H1 (cell line): ENCODE data around the gene STEAP2. TPM values are rescaled to one million over a fixed set of nuclear protein-coding genes. Genes with fewer than 3 reads are reported as not detected.

ENCODE experiments used
- CTCF ChIA-PET: fragments of 300-600 bp; sonication (Branson Sonifier 250); formaldehyde crosslinking; loops from one replicate; lab custom pipeline; 2021; ENCODE audit not compliant: partially characterized antibody; lab: Charles Lee
- POLR2A ChIA-PET: fragments of 300-600 bp; sonication (Branson Sonifier 250); formaldehyde crosslinking; loops from one replicate; lab custom pipeline; 2021; ENCODE audit warnings: inconsistent platforms; ENCODE audit not compliant: partially characterized antibody; lab: Charles Lee
- DNase-seq, 2 experiments: peaks; one replicate each; pipeline versions ENCODE4 v3.0.0 to v3.0.0-alpha.2; 2010 to 2022; ENCODE audit warnings: low spot score in 2 of 2, low read depth in 1 of 2, mixed read lengths in 1 of 2
- FAIRE-seq: peaks from 2 replicates; lab custom pipeline; 2011; peaks lifted over from hg19 to GRCh38; lab: Jason Lieb, UNC
- H2AFZ ChIP-seq: 2 replicates; pipeline ENCODE4 v1.8.1; 2012; ENCODE audit warnings: low read length, inconsistent platforms
- H2AK5ac ChIP-seq: 2 replicates; pipeline ENCODE4 v1.6.1; 2013; ENCODE audit warnings: low read depth, low read length
- H2BK120ac ChIP-seq: replicated peaks from 2 replicates; pipeline ENCODE3; 2013; ENCODE audit warnings: low read depth, low read length, inconsistent platforms
- H2BK12ac ChIP-seq: 2 replicates; pipeline ENCODE4 v1.6.1; 2013; ENCODE audit warnings: low read depth, low read length
- H2BK15ac ChIP-seq: 2 replicates; pipeline ENCODE4 v1.6.1; 2013; ENCODE audit warnings: low read length
- H2BK20ac ChIP-seq: 2 replicates; pipeline ENCODE4 v1.6.1; 2013; ENCODE audit warnings: low read length
- H2BK5ac ChIP-seq: 2 replicates; pipeline ENCODE4 v1.6.1; 2013; ENCODE audit warnings: low read depth, low read length
- H3K14ac ChIP-seq: 2 replicates; pipeline ENCODE4 v1.6.1; 2013; ENCODE audit warnings: inconsistent platforms; ENCODE audit not compliant: insufficient read length
- H3K18ac ChIP-seq: 2 replicates; pipeline ENCODE4 v1.6.1; 2013; ENCODE audit warnings: low read length; ENCODE audit errors: extremely low read depth
- H3K23ac ChIP-seq: 2 replicates; pipeline ENCODE4 v1.6.1; 2013; ENCODE audit warnings: inconsistent platforms; ENCODE audit not compliant: insufficient read length
- H3K23me2 ChIP-seq: 2 replicates; pipeline ENCODE4 v1.6.1; 2013; ENCODE audit warnings: low read depth, low read length
- H3K27ac ChIP-seq: 2 replicates; pipeline ENCODE4 v1.6.1; 2011; ENCODE audit warnings: low read depth, low read length, inconsistent platforms
- H3K27me3 ChIP-seq, 4 experiments: replicated peaks in 1 of 4; 1 replicate in 1 of 4; 2 replicates in 3 of 4; pipeline versions ENCODE4 v1.6.1 to v1.8.1; 2011 to 2013; ENCODE audit warnings: low read length in 3 of 4, mild to moderate bottlenecking in 3 of 4, inconsistent platforms in 2 of 4, mixed read lengths in 2 of 4, moderate library complexity in 1 of 4; ENCODE audit not compliant: control insufficient read depth in 3 of 4, insufficient read depth in 3 of 4; ENCODE audit errors: extremely low read depth in 1 of 4
- H3K36me3 ChIP-seq, 4 experiments: 2 replicates each; pipeline versions ENCODE4 v1.6.1 to v1.8.1; 2011 to 2013; ENCODE audit warnings: mild to moderate bottlenecking in 4 of 4, low read length in 3 of 4, moderate library complexity in 2 of 4, control low read depth in 1 of 4, inconsistent platforms in 1 of 4; ENCODE audit not compliant: insufficient read depth in 4 of 4, control insufficient read depth in 2 of 4
- H3K4ac ChIP-seq: replicated peaks from 2 replicates; pipeline ENCODE3; 2013; ENCODE audit warnings: low read length, low read depth, mixed read lengths, inconsistent platforms; ENCODE audit not compliant: insufficient read length
- H3K4me1 ChIP-seq, 4 experiments: replicated peaks in 1 of 4; 1 replicate in 1 of 4; 2 replicates in 3 of 4; pipeline versions ENCODE4 v1.6.1 to v1.8.1; 2011 to 2013; ENCODE audit warnings: low read length in 3 of 4, inconsistent platforms in 2 of 4, mixed read lengths in 1 of 4; ENCODE audit not compliant: insufficient read depth in 4 of 4, control insufficient read depth in 3 of 4
- H3K4me2 ChIP-seq, 2 experiments: 2 replicates each; pipeline versions ENCODE4 v1.6.1 to v1.8.1; 2011 to 2013; ENCODE audit warnings: low read depth in 2 of 2, low read length in 2 of 2, control low read depth in 1 of 2, inconsistent platforms in 1 of 2, mild to moderate bottlenecking in 1 of 2; ENCODE audit not compliant: insufficient read depth in 1 of 2
- H3K4me3 ChIP-seq, 4 experiments: fragments of 200-600, 300-600 bp in 1 of 4; sonication (generic), shearing (Covaris generic), sonication (Bioruptor Twin) in 1 of 4; 2 replicates each; pipeline versions ENCODE4 v1.5.1 to v1.8.1; 2011 to 2016; ENCODE audit warnings: low read length in 4 of 4, low read depth in 3 of 4, control low read depth in 2 of 4, inconsistent platforms in 2 of 4, mild to moderate bottlenecking in 2 of 4, mixed read lengths in 1 of 4, moderate library complexity in 1 of 4; ENCODE audit not compliant: insufficient read depth in 2 of 4; ENCODE audit errors: extremely low read depth in 1 of 4
- H3K56ac ChIP-seq: replicated peaks from 2 replicates; pipeline ENCODE3; 2013; ENCODE audit warnings: low read depth, mild to moderate bottlenecking, mixed read lengths, low read length, inconsistent platforms; ENCODE audit not compliant: insufficient read length
- H3K79me1 ChIP-seq: 2 replicates; pipeline ENCODE4 v1.6.1; 2013; ENCODE audit warnings: low read depth, low read length, control low read depth
- H3K79me2 ChIP-seq, 2 experiments: 2 replicates each; pipeline versions ENCODE4 v1.6.1 to v1.8.1; 2012 to 2013; ENCODE audit warnings: low read length in 2 of 2, mild to moderate bottlenecking in 2 of 2, inconsistent platforms in 1 of 2; ENCODE audit not compliant: insufficient read depth in 2 of 2, control insufficient read depth in 1 of 2
- H3K9ac ChIP-seq, 4 experiments: replicated peaks in 1 of 4; 1 replicate in 1 of 4; 2 replicates in 3 of 4; pipeline versions ENCODE4 v1.6.1 to v1.8.1; 2011 to 2013; ENCODE audit warnings: low read depth in 3 of 4, low read length in 3 of 4, control low read depth in 2 of 4, mild to moderate bottlenecking in 2 of 4, moderate library complexity in 2 of 4, inconsistent platforms in 1 of 4; ENCODE audit errors: extremely low read depth in 1 of 4
- H3K9me3 ChIP-seq, 2 experiments: 2 replicates each; pipeline versions ENCODE4 v1.6.1 to v1.8.1; 2012 to 2013; ENCODE audit warnings: mild to moderate bottlenecking in 2 of 2, moderate library complexity in 2 of 2, control low read depth in 1 of 2, inconsistent platforms in 1 of 2, low read depth in 1 of 2, low read length in 1 of 2, mixed read lengths in 1 of 2; ENCODE audit not compliant: insufficient read depth in 2 of 2
- H4K20me1 ChIP-seq, 2 experiments: replicated peaks in 1 of 2; 2 replicates each; pipeline versions ENCODE3 to v1.8.1; 2011 to 2013; ENCODE audit warnings: inconsistent platforms in 2 of 2, low read length in 2 of 2, mild to moderate bottlenecking in 1 of 2; ENCODE audit not compliant: insufficient read depth in 2 of 2, control insufficient read depth in 1 of 2
- H4K5ac ChIP-seq: 2 replicates; pipeline ENCODE4 v1.6.1; 2013; ENCODE audit warnings: low read length, low read depth, mixed read lengths, inconsistent platforms; ENCODE audit not compliant: insufficient read length
- H4K8ac ChIP-seq: 2 replicates; pipeline ENCODE4 v1.8.0; 2013; ENCODE audit warnings: mild to moderate bottlenecking, moderate library complexity, low read length, inconsistent platforms; ENCODE audit not compliant: insufficient read depth; ENCODE audit errors: extremely low read depth
- H4K91ac ChIP-seq: replicated peaks from 2 replicates; pipeline ENCODE3; 2013; ENCODE audit warnings: low read length, mixed read lengths, inconsistent platforms; ENCODE audit not compliant: insufficient read length
- ASH2L ChIP-seq: fragments of 200-600, 300-600 bp; sonication (generic); IDR thresholded peaks from one replicate; pipeline ENCODE4 v1.7.1; 2017; ENCODE audit warnings: low read length
- EGR1 ChIP-seq: IDR thresholded peaks from 2 replicates; pipeline ENCODE4 v1.6.1; 2011; ENCODE audit warnings: low read depth, low read length, borderline replicate concordance
- GTF2F1 ChIP-seq: IDR thresholded peaks from 2 replicates; pipeline ENCODE4 v1.6.1; 2012; ENCODE audit warnings: low read depth, low read length, improper control_type of control experiment, borderline replicate concordance
- HDAC6 ChIP-seq: IDR thresholded peaks from one replicate; pipeline ENCODE4 v1.7.1; 2012; ENCODE audit warnings: low read depth, mild to moderate bottlenecking, inconsistent platforms, low read length, moderate library complexity
- KDM5A ChIP-seq: fragments of 200-600 bp; IDR thresholded peaks from 2 replicates; pipeline ENCODE4 v1.7.1; 2012; ENCODE audit warnings: mild to moderate bottlenecking, low read length, inconsistent platforms, mixed read lengths
- NANOG ChIP-seq: IDR thresholded peaks from 2 replicates; pipeline ENCODE4 v1.6.1; 2011; ENCODE audit warnings: low read length, low read depth, mild to moderate bottlenecking, inconsistent platforms; ENCODE audit not compliant: insufficient read depth, poor library complexity, severe bottlenecking
- PHF8 ChIP-seq: fragments of 200-600 bp; sonication (generic); conservative IDR thresholded peaks from 2 replicates; pipeline ENCODE4 v1.7.1; 2012; ENCODE audit warnings: low read depth, mild to moderate bottlenecking, inconsistent platforms, low read length, moderate library complexity
- POLR2A ChIP-seq, 2 experiments: IDR thresholded peaks; 1 replicate in 1 of 2; 2 replicates in 1 of 2; pipeline ENCODE4 v1.6.1; 2011; ENCODE audit warnings: low read depth in 2 of 2, low read length in 2 of 2, mild to moderate bottlenecking in 2 of 2; ENCODE audit errors: control extremely low read depth in 1 of 2
- RNF2 ChIP-seq: fragments of 200-900, 300-1000 bp; sonication (generic); IDR thresholded peaks from 2 replicates; pipeline ENCODE4 v1.7.1; 2016; ENCODE audit warnings: borderline replicate concordance, low read depth, mild to moderate bottlenecking, antibody characterized with exemption, low read length; ENCODE audit not compliant: poor library complexity, severe bottlenecking; ENCODE audit errors: missing control alignments
- SAP30 ChIP-seq: fragments of 300-600 bp; sonication (generic); IDR thresholded peaks from 2 replicates; pipeline ENCODE4 v1.7.1; 2012; ENCODE audit warnings: low read length, moderate library complexity, mild to moderate bottlenecking, inconsistent platforms; ENCODE audit not compliant: insufficient read depth, insufficient replicate concordance
- SIX5 ChIP-seq: IDR thresholded peaks from 2 replicates; pipeline ENCODE4 v1.6.1; 2011; ENCODE audit warnings: mild to moderate bottlenecking, low read depth, low read length
- SRF ChIP-seq: IDR thresholded peaks from 2 replicates; pipeline ENCODE4 v1.6.1; 2011; ENCODE audit warnings: mild to moderate bottlenecking, low read depth, low read length, moderate library complexity
- TBP ChIP-seq: IDR thresholded peaks from 2 replicates; pipeline ENCODE4 v1.6.1; 2011; ENCODE audit warnings: low read depth, low read length, improper control_type of control experiment
- ZNF274 ChIP-seq: IDR thresholded peaks from 2 replicates; pipeline ENCODE4 v1.7.0; 2012; ENCODE audit warnings: low read length, borderline replicate concordance; ENCODE audit errors: extremely low read depth
- WGBS, 2 experiments: shearing (Covaris generic) in 1 of 2; methylation state at CpG; one replicate each; pipeline versions ENCODE4 v1.1.6 to v1.1.7; 2013 to 2015; ENCODE audit warnings: low lambda C conversion rate in 2 of 2, mixed read lengths in 2 of 2, inconsistent platforms in 1 of 2, low coverage in 1 of 2, missing lambda C conversion rate in 1 of 2; ENCODE audit not compliant: insufficient replicate concordance in 2 of 2, insufficient coverage in 1 of 2, insufficient read length in 1 of 2; ENCODE audit errors: extremely low coverage in 1 of 2, missing lambda C conversion rate in 1 of 2; 5-methylcytosine and 5-hydroxymethylcytosine counted together
- polyA plus RNA-seq, 7 experiments: library from polyadenylated mRNA; depleted of rRNA in 3 of 7; stranded (reverse) in 5 of 7; unstranded in 2 of 7; fragments of >200 nt in 5 of 7; fragments of 200-250 nt in 2 of 7; gene quantifications; 1 replicate in 5 of 7; 2 replicates in 1 of 7; 4 replicates in 1 of 7; pipeline versions ENCODE4 v1.2.1 to v1.2.3, GENCODE V29; 2011 to 2013; ENCODE audit warnings: missing spikeins in 2 of 7, mixed read lengths in 2 of 7
- total RNA-seq: library from RNA; stranded (reverse); fragmentation: NEBNext Ultra II Directional; extraction: Animal tissue kit (Norgen Biotek cat#: 25700); gene quantifications from 2 replicates; pipeline ENCODE4 v1.2.1, GENCODE V29; 2021

Gene STEAP2
- total and polyA plus RNA-seq, 2 of the 8 experiments (the other 6 are each of a cell fraction or from before 2014, with no cell fraction given), result 13.4 to 18.4 TPM

DNA sequence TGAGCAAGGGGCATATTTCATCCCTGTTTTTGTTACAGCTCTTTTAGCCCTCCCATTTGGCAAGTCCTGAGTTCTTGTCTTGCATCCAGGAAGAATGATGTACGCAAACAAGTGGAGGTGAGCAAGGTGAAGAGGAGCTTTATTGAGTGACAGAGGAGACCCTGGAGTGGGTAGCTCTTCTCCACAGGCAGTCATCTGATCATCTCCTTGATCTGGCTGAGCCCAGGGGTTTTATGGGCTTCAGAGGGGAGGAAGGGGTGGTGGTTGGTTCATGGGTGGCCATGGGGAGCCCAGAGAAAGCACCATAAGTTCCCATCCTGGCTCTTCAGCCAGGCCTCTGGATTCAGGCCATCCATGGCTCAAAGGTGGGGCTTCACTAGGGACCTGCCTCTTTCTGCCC lies 35.3 kb upstream of the STEAP2 start:
- no peak overlapping the region for H3K56ac ChIP-seq
- no peak overlapping the region for H2AK5ac ChIP-seq
- H3K36me3 ChIP-seq, result no peaks in the 10 kb centered on the region
- no peak overlapping the region for H3K4me2 ChIP-seq
- H2BK15ac ChIP-seq, result no peak overlapping the region
- H3K4ac ChIP-seq, result no peak overlapping the region
- H4K8ac ChIP-seq, result no peak overlapping the region; the same call in 1 of the 2 replicates
- FAIRE-seq (no peak), DNase-seq (no peak)
- no peak overlapping the region for H2BK20ac ChIP-seq
- peak overlapping the region in 1 of 4 experiments; percentile 6; a peak in 2 of 8 replicates for H3K4me3 ChIP-seq
- WGBS, 2 experiments, result 73% methylated on average over 1 of the region's 1 CpG; no CpG with 5 or more reads in 1 of the 2 experiments
- H2BK5ac ChIP-seq, result no peak overlapping the region
- ChIA-PET POLR2A (no interaction called here), CTCF (interaction anchor here (1.2 to 2.3 kb wide), 2 partner anchors 8 to 10 kb away, joined by 4 to 14 read pairs; no protein-coding TSS in a partner anchor)
- H4K20me1 ChIP-seq, result no peaks in the 10 kb centered on the region
- H4K91ac ChIP-seq, result no peak overlapping the region
- no peak overlapping the region for H2BK120ac ChIP-seq
- peaks cover 9 to 11% of the 10 kb centered on the region in 2 experiments; a peak in 3 of 4 replicates for H3K9me3 ChIP-seq
- no peaks in the 10 kb centered on the region for H3K79me2 ChIP-seq
- H3K4me1 ChIP-seq, result peaks cover 0 to 3% (median 0%) of the 10 kb centered on the region in 4 experiments; a peak in 2 of 7 replicates
- H4K5ac ChIP-seq, result no peak overlapping the region
- H2BK12ac ChIP-seq, result no peak overlapping the region
- H3K14ac ChIP-seq, result no peak overlapping the region
- no peak overlapping the region for H3K9ac ChIP-seq
- no peak overlapping the region for H3K23ac ChIP-seq
- H3K79me1 ChIP-seq, result no peaks in the 10 kb centered on the region
- H3K18ac ChIP-seq, result no peak overlapping the region
- H2AFZ ChIP-seq, result no peak overlapping the region
- no peaks in the 10 kb centered on the region for H3K23me2 ChIP-seq
- H3K27ac ChIP-seq, result no peak overlapping the region
- no peaks in the 10 kb centered on the region for H3K27me3 ChIP-seq
- TF ChIP-seq SIX5, result no peak
- no peak for TF ChIP-seq POLR2A (IDR thresholded peaks at IDR 0.05; ENCODE audit: control extremely low read depth in 1 of 2, low read depth in 2 of 2, low read length in 2 of 2)
- TF ChIP-seq KDM5A, result no peak
- no peak for TF ChIP-seq SRF
- no peak for TF ChIP-seq EGR1
- TF ChIP-seq SAP30, result no peak
- TF ChIP-seq ASH2L, result no peak
- no peak for TF ChIP-seq GTF2F1
- TF ChIP-seq HDAC6, result no peak
- TF ChIP-seq ZNF274, result no peak
- TF ChIP-seq RNF2, result no peak
- no peak for TF ChIP-seq PHF8
- no peak for TF ChIP-seq TBP
- TF ChIP-seq NANOG, result no peak
